ENCODE data around the gene ALDH3B2. TPM values are rescaled to one million over a fixed set of nuclear protein-coding genes. Genes with fewer than 3 reads are reported as not detected.
"Not testable (repeated sequence)": the region's sequence is repeated elsewhere in the genome, so short reads cannot be mapped to it uniquely, and the experiment has no call there.

Gene ALDH3B2
- polyA plus RNA-seq, 12 donors: 0.25 to 36.7 (median 8.2) TPM; not detected in 8

DNA sequence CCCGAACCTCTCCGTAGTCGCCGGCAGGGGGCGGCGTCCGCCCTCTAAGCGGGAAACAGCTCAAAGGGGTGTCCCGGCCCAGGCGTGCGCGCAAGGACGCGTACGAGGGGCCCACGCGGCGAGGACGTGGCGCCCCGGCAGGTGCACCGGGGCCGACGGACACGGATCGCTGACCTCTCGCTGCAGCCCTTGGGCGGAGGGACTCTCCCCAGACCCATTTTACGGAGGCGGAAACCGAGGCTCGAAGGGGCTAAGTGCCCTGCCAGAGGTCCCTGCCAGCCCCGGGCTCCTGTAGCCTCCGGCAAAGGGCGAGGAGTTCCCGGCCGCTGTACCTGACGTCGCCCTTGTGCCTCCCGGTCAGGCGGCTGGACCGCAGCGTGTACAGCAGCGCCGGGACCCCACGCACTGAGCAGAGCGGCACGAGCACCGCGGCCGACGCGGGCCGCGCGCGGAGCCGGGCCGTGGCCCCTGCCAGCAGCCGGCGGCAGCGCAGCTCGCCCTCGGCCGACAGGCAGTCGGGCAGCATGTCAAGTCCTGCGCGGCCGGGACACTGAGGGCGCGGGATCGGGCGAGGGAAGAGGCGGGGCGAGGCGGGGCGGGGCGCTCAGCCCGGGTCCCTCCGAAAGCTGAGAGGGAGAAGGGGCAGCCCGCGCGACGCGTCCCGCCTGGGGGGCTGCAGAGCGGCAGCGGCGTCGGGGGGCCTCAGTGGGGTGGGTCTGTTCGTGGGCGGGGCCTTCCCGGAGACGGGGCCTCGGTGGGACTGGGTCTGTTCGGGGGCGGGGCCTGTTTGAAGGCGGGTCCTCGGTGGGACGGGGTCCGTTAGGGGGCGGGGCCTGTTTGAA is 44.8 kb downstream of the ALDH3B2 start, which contains the start of gene NUDT8:
TSS of gene NUDT8 (minus strand) at position 552 of the 842 bp plus-strand sequence. CDS start at position 526, 26 bp downstream.
- DNase-seq: peak; percentile 82

DNA sequence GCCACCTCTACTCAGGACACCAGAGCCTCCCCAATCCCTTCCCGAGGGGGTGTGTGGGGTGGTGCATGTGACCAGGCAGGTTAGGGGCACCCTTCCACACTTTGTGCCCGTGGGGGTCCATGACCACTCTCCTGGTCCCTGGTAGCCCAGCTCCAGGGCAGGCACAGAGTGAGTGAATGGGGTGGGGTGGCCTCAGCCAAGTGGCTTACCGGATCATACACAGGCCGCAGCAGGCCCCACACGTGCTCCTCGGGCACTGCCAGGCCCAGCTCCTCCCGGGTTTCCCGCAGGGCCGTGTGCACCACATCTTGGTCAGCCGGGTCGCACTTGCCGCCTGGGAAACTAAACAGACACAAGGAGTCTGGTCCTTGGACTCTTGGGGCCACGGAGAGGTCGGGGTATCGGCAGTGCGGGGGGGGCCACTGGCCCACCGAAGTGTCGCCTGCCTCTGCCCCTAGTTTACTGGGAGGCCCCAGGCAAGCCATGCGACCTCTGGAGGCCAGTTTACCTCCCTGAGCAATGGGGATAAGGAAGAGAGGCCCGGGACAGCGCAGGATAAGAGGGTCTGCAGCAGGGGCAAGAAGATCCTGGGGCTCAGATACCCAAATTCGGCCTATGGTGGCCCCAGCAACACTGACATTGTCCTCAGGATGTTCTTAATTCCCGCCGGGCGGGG is 45.6 kb downstream of the ALDH3B2 start:
- no peak for DNase-seq

DNA sequence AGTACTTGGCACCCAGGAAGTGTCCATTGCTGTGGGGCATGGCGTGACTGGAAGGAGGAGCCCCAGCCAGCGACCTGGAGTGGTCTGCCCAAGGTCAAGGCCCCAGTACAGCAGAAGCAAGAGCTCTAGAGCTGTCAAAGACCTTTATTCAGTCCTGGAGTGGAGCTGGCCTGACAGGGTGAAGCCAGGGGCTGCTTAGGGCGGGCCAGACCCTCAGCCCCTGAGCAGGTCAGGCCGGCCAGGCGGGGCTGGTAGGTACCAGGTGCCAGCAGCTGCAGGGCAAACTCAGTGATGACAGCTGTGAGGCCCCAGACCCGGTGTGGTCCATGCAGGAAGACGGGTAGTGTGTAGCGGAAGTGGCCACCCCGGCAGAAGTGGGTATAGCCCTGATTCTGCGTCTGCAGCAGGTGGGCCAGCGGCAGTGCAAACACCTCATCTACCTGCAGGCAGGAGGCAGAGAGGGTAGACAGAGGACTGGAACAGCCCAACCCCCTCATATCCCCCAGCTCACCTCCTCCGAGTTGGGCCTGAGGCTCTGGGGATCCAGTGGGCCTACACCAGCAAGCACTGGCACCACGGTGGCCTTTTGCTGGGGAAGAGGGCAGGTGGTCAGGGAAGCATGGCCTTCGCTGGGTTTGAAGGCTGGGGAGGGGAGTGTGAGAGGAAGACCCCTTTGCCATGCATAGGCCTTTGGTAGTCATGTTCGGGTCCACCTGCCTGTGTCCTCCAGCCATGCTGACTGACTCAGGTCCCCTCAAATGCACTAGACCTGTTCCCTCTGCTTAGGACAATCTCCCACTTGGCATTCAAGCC is 46.4 kb downstream of the ALDH3B2 start:
- no peak for DNase-seq

DNA sequence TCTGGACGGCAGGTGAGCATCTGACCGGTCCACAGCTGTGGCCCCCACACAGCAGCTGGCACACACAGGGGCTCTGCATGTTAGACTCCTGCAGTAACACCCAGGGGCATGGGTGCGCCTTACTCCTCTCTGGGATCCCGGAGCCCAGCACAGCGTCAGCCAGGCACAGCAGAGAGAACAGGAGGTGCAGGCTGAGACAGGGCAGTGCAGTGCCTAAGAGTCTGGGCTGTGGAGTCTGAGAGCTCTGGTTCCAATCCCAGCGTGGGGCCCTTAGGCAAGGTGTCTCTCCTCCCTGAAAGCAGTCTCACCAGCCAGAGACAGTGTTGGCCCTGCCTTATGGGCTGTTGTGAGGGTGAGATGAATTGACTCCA is 47.0 kb downstream of the ALDH3B2 start:
- no peak for DNase-seq

DNA sequence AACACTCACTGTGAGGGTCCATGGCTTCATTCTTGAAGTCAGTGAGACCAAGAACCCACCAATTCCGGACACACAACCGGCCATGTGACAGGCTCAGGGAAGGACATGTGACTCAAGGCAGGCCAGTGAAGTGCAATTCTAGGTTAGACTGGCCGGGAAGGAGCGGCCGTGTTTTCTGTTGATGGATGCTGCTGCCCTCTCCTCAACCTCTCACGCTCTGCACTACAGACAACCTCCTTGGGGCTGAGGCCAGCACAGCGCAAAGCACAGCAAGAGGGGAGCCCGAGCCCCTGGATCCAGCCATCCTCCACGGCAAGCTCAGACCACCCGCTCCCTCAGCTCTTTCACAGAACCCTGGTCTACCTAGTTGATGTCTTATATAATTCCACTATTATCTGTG is 47.5 kb downstream of the ALDH3B2 start:
- DNase-seq: no peak

DNA sequence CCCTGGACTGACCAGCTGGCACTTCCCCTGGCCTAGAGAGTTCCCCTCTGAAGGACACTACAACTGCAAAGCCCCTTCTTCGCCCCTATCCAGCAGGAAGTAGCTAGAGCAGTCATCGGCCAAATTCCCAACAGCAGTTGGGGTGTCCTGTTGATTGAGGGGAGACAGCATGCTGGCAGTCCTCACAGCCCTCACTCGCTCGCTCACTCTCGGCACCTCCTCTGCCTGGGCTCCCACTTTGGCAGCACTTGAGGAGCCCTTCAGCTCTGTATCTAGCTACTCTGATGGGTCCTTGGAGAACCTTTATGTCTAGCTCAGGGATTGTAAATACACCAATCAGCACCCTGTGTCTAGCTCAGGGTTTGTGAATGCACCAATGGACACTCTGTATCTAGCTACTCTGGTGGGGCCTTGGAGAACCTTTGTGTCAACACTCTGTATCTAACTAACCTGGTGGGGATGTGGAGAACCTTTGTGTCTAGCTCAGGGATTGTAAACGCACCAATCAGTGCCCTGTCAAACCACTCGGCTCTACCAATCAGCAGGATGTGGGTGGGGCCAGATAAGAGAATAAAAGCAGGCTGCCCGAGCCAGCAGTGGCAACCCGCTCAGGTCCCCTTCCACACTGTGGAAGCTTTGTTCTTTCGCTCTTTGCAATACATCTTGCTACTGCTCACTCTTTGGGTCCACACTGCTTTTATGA is 48.1 kb downstream of the ALDH3B2 start:
- DNase-seq: not testable (repeated sequence)

DNA sequence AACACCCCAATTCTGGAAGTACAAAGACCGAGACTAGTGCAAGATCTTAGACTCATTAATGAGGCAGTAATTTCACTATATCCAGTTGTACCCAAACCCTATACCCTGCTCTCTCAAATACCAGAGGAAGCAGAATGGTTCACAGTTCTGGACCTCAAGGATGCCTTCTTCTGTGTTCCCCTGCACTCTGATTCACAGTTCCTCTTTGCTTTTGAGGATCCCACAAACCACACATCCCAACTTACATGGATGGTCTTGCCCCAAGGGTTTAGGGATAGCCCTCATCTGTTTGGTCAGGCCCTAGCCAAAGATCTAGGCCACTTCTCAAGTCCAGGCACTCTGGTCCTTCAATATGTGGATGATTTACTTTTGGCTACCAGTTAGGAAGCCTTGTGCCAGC is 50.6 kb downstream of the ALDH3B2 start:
- not testable (repeated sequence) for DNase-seq

DNA sequence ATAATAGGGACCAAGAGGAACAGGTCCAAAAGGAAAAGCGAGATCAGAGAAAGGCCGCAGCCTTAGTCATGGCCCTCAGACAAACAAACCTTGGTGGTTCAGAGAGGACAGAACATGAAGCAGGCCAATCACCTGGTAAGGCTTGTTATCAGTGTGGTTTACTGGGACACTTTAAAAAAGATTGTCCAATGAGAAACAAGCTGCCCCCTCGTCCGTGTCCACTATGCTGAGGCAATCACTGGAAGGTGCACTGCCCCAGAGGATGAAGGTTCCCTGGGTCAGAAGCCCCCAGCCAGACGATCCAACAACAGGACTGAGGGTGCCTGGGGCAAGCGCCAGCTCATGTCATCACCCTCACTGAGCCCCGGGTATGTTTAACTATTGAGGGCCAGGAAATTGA is 51.5 kb downstream of the ALDH3B2 start:
- DNase-seq: not testable (repeated sequence)

DNA sequence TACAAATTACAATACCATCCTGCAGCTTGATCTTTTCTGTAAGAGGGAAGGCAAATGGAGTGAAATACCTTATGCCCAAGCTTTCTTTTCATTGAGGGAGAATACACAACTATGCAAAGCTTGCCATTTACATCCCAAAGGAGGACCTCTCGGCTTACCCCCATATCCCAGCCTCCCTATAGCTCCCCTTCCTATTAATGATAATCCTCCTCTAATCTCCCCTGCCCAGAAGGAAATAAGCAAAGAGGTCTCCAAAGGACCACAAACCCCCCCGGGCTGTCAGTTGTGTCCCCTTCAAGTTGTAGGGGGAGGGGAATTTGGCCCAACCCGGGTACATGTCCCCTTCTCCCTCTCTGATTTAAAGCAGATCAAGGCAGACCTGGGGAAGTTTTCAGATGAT is 52.5 kb downstream of the ALDH3B2 start:
- DNase-seq: not testable (repeated sequence)

DNA sequence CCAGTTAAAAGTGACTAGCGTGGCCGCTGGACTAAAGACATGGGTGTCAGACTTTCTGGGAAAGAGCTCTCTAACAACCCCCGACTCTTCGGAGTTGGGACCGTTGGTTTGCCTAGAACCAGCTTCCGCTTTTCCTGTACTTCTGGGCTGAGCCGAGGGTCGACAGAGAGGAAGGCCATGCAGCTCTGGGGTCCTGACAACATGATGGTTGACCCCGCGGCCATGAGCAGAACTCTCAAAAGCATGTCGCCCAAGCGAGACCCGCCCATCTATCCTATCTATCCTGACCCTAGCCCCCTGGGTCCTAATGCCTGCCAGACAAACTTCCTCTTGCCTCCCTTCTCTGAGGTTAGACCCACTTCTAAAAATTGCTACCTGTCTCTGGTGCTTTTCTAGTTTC is 53.8 kb downstream of the ALDH3B2 start:
- not testable (repeated sequence) for DNase-seq

DNA sequence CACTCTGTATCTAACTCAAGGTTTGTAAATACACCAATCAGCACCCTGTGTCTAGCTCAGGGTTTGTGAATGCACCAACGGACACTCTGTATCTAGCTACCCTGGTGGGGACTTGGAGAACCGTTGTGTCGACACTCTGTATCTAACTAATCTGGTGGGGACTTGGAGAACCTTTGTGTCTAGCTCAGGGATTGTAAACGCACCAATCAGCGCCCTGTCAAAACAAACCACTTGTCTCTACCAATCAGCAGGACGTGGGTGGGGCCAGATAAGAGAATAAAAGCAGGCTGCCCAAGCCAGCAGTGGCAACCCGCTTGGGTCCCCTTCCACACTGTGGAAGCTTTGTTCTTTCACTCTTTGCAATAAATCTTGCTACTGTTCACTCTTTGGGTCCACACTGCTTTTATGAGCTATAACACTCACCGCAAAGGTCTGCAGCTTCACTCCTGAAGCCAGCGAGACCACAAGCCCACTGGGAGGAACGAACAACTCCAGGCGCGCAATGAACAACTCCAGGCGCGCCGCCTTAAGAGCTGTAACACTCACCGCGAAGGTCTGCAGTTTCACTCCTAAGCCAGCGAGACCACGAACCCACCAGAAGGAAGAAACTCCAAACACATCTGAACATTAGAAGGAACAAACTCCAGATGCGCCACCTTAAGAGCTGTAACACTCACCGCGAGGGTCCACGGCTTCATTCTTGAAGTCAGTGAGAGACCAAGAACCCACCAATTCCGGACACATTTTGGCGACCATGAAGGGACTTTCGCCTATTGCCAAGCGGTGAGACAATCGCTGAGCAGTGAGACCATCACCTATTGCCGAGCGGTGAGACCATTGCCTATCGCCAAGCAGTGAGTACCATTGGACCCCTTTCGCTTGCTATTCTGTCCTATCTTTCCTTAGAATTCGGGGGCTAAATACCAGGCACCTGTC is 54.5 kb downstream of the ALDH3B2 start:
- not testable (repeated sequence) for DNase-seq

DNA sequence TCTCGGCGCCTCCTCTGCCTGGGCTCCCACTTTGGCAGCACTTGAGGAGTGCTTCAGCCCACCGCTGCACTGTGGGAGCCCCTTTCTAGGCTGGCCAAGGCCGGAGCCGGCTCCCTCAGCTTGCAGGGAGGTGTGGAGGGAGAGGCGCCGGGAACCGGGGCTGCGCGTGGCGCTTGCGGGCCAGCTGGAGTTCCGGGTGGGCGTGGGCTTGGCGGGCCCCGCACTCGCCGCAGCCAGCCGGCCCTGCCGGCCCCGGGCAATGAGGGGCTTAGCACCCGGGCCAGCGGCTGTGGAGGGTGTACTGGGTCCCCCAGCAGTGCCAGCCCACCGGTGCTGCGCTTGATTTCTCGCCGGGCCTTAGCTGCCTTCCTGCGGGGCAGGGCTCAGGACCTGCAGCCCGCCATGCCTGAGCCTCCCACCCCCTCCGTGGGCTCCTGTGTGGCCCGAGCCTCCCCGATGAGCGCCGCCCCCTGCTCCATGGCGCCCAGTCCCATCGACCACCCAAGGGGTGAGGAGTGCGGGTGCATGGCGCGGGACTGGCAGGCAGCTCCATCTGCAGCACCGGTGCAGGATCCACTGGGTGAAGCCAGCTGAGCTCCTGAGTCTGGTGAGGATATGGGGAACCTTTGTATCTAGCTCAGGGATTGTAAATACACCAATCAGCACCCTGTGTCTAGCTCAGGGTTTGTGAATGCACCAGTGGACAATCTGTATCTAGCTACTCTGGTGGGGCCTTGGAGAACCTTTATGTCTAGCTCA is 55.3 kb downstream of the ALDH3B2 start:
- not testable (repeated sequence) for DNase-seq

DNA sequence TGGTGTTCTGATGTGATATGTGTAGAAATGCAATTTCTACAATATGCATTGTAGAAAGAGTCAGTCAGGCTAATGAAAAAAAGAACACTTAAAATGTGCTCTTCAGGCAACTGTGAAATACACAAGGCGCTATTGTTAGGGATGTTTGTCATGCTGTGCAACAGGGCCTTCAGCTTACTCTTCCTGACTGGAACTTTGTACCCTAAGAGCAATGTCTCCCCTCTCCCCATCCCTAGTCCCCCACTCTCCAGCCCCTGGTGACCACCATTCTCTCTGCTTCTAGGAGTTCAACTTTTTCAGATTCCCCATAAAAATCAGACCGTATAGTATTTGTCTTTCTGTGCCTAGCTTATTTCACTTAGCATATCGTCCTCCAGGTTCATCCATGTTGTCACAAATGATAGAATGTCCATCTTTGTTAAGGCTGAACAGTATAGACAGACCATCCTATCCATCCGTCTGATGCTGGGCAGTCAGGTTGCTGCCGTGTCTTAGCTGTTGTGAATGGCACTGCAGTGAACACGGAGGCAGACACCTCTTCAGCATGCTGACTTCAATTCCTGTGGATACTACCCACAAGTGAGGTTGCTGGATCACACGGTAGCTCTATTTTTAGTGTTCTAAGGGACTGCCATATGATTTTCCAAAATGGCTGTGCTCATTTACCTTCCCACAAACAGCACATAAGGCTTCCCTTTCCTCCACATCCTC is 57.0 kb downstream of the ALDH3B2 start:
- DNase-seq: no peak

DNA sequence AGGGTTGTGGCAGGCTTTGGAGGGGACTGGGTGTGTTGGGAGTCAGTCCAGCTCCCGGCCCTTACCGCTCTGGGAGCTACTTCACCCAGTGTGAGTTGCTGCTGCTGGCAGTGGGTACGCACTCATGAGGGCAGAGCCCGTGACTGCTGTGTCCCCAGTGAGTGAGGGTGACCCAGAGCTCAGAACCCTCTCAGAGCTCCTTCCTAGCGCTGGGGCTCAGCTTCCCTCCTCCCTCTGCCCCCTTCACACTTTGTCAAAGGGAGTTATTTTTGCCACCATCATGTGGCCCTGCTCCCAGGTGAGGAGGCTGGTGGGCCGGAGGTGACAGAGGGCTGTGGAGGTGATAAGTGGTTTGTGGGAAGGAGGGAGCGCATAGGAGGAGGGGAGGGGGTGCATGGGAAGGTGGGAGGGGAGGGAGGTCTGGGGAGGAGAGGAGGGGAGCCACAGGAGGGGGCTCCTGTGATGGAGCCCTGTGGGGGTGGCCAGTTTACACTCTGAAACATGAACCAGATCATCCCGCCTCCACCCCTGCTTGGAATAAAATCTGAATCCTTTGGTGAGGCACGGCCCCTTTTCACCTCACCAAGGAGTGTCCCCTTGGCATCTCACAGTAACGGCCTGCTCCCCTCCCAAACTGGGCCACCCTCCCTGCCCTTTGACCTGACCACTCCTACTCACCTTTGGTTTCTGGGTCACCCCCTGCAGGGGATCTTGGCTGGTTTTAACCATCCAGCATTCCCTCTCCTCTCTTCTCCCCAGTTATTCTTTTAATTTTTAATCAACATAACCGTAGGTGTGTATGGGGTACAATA is 57.8 kb downstream of the ALDH3B2 start:
- no peak for DNase-seq

DNA sequence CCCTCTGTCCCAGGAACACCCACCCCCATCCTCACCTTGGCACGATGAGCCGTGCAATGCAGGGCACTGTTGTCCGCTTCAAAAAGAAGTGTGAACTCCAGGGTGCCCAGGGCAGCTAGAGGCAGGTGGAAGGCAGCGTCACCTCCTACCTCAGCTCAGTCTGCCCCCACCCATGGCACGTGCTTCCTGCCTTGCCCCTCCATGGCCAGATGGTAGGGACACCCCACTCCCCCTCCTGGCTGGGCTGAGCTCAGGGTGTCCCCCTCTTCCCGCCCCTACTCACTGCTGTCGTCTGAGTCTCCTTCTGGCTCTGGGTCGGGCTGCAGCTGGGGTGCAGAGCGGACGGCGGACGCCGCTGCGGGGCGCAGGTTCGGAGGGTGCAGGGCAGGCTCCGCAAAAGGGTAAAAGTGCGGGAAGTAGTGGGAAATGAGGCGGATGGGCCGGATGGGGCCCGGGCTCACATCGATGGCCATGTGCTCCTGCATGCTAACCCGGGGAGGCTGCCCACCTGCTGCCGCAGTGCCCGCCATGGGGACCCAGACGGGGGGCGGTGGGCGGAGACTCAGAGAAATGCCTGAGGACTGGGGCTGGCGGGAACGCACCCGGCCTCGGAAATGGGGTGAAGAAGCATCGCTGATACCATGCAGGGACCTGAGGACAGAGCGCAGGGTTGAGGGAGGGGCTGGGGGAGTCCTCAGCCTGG is 58.5 kb downstream of the ALDH3B2 start:
- no peak for DNase-seq

DNA sequence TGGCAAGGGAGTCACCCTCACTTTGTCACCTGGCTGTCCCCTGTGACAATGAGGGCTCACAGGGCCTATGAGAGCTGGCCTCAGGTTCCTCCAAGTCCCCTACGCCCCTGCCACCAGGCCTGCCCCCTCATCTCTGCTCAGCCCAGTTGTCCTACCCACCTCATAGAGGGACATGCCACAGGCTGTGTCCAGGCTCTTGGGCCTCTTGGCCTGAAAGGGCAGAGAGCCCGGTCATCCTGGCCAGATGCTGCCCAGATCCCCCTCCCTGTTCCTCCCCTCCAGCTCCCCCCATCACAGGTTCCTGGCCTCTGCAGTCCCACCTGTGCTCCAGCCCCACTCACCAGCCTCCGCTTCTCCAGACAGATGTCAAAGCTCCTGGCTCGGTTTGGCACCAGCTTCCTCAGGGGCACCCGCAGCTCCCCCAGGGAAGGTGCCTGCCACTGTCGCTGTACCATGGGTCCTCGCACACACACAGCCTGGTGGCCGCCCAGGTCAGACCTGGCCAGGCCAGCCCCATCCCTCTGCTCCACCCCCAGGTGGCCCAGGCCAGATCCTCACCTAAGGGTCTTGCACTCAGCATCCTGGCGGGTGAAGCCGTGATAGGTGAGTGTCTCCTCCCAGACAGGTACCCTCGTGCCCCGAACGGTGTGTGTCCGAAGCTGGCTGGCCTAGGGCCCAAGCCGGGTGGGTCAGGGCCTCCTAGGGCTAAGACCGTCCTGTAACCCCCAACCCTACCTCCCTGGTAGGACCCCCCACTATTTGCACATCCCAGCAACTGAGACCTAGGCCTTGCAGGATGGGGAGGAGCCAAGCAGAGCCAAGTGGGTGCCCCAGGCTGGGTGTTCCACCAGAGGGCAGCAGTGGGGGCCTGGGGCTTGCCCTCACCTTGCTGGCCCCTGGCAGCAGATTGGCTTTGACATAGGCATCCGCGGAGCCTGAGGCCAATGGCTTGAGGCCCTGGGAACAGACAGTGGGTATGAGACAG is 59.4 kb downstream of the ALDH3B2 start:
- no peak for DNase-seq

Measured in muscle of arm (tissue), 12 donors.